ENCODE data around the gene ETS2. TPM values are rescaled to one million over a fixed set of nuclear protein-coding genes. Genes with fewer than 3 reads are reported as not detected.

Gene ETS2
- total and polyA plus RNA-seq, 10 of the 15 experiments (the other 5 are each of a cell fraction or from before 2014, with no cell fraction given): 0.52 to 8.6 (median 3.8) TPM

- CTCF ChIA-PET: no interaction called here
- no TSS peak for BruUV-seq (replicated peaks)
- H3K4me3 ChIP-seq: no peak overlapping the region
- no peaks in the 10 kb centered on the region for H3K79me2 ChIP-seq (ENCODE audit: control insufficient read depth, insufficient read depth, low read length)
- no peak overlapping the region for H3K4me2 ChIP-seq (ENCODE audit: control insufficient read depth, insufficient read depth)
- no peak overlapping the region for H2AFZ ChIP-seq (ENCODE audit: control insufficient read depth, low read depth, low read length)
- RAD21 ChIA-PET (ENCODE audit: unreplicated experiment): no interaction called here
- TF ChIP-seq ZNF687 (IDR thresholded peaks at IDR 0.05): no peak
- no peak for TF ChIP-seq KDM1A (IDR thresholded peaks at IDR 0.05; ENCODE audit: borderline replicate concordance)
- no peak for TF ChIP-seq SMAD5 (IDR thresholded peaks at IDR 0.05; ENCODE audit: low read depth)
- no peak for TF ChIP-seq KLF5 (IDR thresholded peaks at IDR 0.05; ENCODE audit: partially characterized antibody)
- no peak for TF ChIP-seq SUPT20H (IDR thresholded peaks at IDR 0.05; ENCODE audit: borderline replicate concordance, control insufficient read depth, low read depth, low read length)
- TF ChIP-seq CHD4 (IDR thresholded peaks at IDR 0.05): no peak
- TF ChIP-seq NR2F1 (conservative IDR thresholded peaks at IDR 0.05): no peak
- no peak for TF ChIP-seq RBBP5 (conservative IDR thresholded peaks at IDR 0.05)
- TF ChIP-seq SPI1 (IDR thresholded peaks at IDR 0.05; ENCODE audit: borderline replicate concordance, insufficient read depth, low read depth, low read length): no peak
- TF ChIP-seq NKRF (conservative IDR thresholded peaks at IDR 0.05): no peak
- TF ChIP-seq RAD51 (IDR thresholded peaks at IDR 0.05): no peak
- TF ChIP-seq ZNF24 (IDR thresholded peaks at IDR 0.05): no peak
- no peak for TF ChIP-seq ZBTB4 (CRISPR knock-in tag; IDR thresholded peaks at IDR 0.05)
- TF ChIP-seq YY1 (IDR thresholded peaks at IDR 0.05; ENCODE audit: low read depth, low read length): no peak
- TF ChIP-seq PBX3 (IDR thresholded peaks at IDR 0.05; ENCODE audit: insufficient replicate concordance, low read depth, low read length): no peak
- no peak for TF ChIP-seq BCL11A (IDR thresholded peaks at IDR 0.05; ENCODE audit: low read depth, low read length)
- intact Hi-C loops (cut with micrococcal nuclease; ENCODE audit: unreplicated experiment): no loop called here
- ATAC-seq: no peak
- in situ Hi-C loops (cut with MboI): no loop called here
- H3K9ac ChIP-seq (ENCODE audit: control insufficient read depth, insufficient read depth, low read length): no peak overlapping the region
- WGBS (ENCODE audit: insufficient coverage, insufficient replicate concordance, low lambda C conversion rate, missing lambda C conversion rate): 97% methylated on average over 11 of the region's 11 CpGs
- SMC1A ChIA-PET (ENCODE audit: uncharacterized antibody, unreplicated experiment): interaction anchor here (1.4 kb wide), 1 partner anchor 9 kb away, joined by 3 read pairs; no protein-coding TSS in a partner anchor
- H3K27me3 ChIP-seq (replicated peaks in 1 of 2; ENCODE audit: control insufficient read depth in 2 of 2, insufficient read depth in 2 of 2, low read length in 1 of 2): no peaks in the 10 kb centered on the region
- FAIRE-seq: no peak
- H3K36me3 ChIP-seq (ENCODE audit: control insufficient read depth in 2 of 2, insufficient read depth in 2 of 2, low read length in 1 of 2): peaks cover 28 to 42% of the 10 kb centered on the region in 2 experiments
- DNase-seq (ENCODE audit: low read depth, low spot score): no peak
- no peaks in the 10 kb centered on the region for H4K20me1 ChIP-seq (ENCODE audit: control insufficient read depth, insufficient read depth)
- POLR2A ChIA-PET: no interaction called here
- H3K4me1 ChIP-seq (ENCODE audit: control insufficient read depth, insufficient read depth, low read length): no peaks in the 10 kb centered on the region
- H3K27ac ChIP-seq (ENCODE audit: control insufficient read depth, insufficient read depth): no peak overlapping the region
- no peaks in the 10 kb centered on the region; the same call in 2 of the 3 replicates for H3K9me3 ChIP-seq (replicated peaks; ENCODE audit: control insufficient read depth, insufficient read depth, low read length)
These were observed 12.6 kb downstream of the ETS2 start for GRCh38 chr21:38818325-38818723.
